Adrenal gland (tissue), 5 donors: ENCODE measurements around the gene SUN2.

Experiments used
- CTCF ChIP-seq, 6 experiments: fragments of 450-650 bp in 4 of 6; fragments of 200-600 bp in 2 of 6; sonication (generic) in 1 of 6; IDR thresholded peaks; 1 replicate in 5 of 6; 2 replicates in 1 of 6; pipeline versions ENCODE4 v1.5.1 to v1.8.0; 2016 to 2021; ENCODE audit warnings: antibody characterized with exemption in 6 of 6, mild to moderate bottlenecking in 2 of 6, moderate library complexity in 1 of 6
- POLR2A ChIP-seq, 2 donors: fragments of 450-650 bp; IDR thresholded peaks; one replicate each; pipeline ENCODE4 v1.6.1; 2017; ENCODE audit warnings: antibody characterized with exemption in 2 of 2, mild to moderate bottlenecking in 2 of 2, moderate library complexity in 1 of 2
- donor health status: DM: no; HTN: no; CAD: no.

- no peak for TF ChIP-seq CTCF (IDR thresholded peaks at IDR 0.05)
- TF ChIP-seq POLR2A (IDR thresholded peaks at IDR 0.05) = no peak
Observed at GRCh38 chr22:38728871-38729796, 26.7 kb downstream of the SUN2 start.
